HEK293 (cell line): ENCODE data around the gene PNPLA2.

Experiments used
- CTCF ChIA-PET: fragments of 350-600 bp; formaldehyde crosslinking; extraction: SDS; loops from one replicate; lab custom pipeline; 2021; ENCODE audit warnings: antibody characterized with exemption; lab: Yijun Ruan, JAX
- POLR2A ChIA-PET: fragments of 300-600 bp; formaldehyde crosslinking; extraction: SDS; loops from one replicate; lab custom pipeline; 2020; ENCODE audit warnings: antibody characterized with exemption, inconsistent platforms; lab: Yijun Ruan, JAX
- H3K27ac ChIP-seq: fragments of 200-500 bp; sonication (Bioruptor generic); 2 replicates; pipeline ENCODE4 v1.5.1; 2014; ENCODE audit warnings: low read depth, low read length, control low read depth, inconsistent platforms; ENCODE audit errors: extremely low read depth
- H3K36me3 ChIP-seq, 2 experiments: fragments of 200-500 bp in 1 of 2; sonication (Bioruptor generic) in 1 of 2; 1 replicate in 1 of 2; 2 replicates in 1 of 2; pipeline ENCODE4 v1.5.1; 2014 to 2017; ENCODE audit warnings: inconsistent platforms in 2 of 2, low read length in 2 of 2; ENCODE audit not compliant: control insufficient read depth in 2 of 2, insufficient read depth in 1 of 2
- H3K4me1 ChIP-seq: fragments of 200-500 bp; sonication (Bioruptor generic); 2 replicates; pipeline ENCODE4 v1.5.1; 2014; ENCODE audit warnings: mild to moderate bottlenecking, low read length, inconsistent platforms; ENCODE audit not compliant: control insufficient read depth, insufficient read depth
- H3K4me3 ChIP-seq: 2 replicates; pipeline ENCODE4 v1.5.1; 2011; ENCODE audit warnings: low read depth, mild to moderate bottlenecking, control low read depth, low read length, moderate library complexity
- H3K9me3 ChIP-seq: fragments of 200-500 bp; sonication (Bioruptor generic); 2 replicates; pipeline ENCODE4 v1.5.1; 2014; ENCODE audit warnings: low read depth, low read length, inconsistent platforms; ENCODE audit not compliant: control insufficient read depth, insufficient read depth
- BCL11A ChIP-seq: fragments of 450-650 bp; formaldehyde crosslinking; IDR thresholded peaks from 2 replicates; pipeline ENCODE4 v1.5.1; 2016; ENCODE audit warnings: low read depth, missing biosample characterization, missing genetic modification characterization
- BCL11B ChIP-seq: fragments of 450-650 bp; formaldehyde crosslinking; IDR thresholded peaks from 2 replicates; pipeline ENCODE4 v1.5.1; 2016; ENCODE audit warnings: low read depth, missing biosample characterization, missing genetic modification characterization
- GLIS2 ChIP-seq: fragments of 450-650 bp; formaldehyde crosslinking; IDR thresholded peaks from 2 replicates; pipeline ENCODE4 v1.5.1; 2016; ENCODE audit warnings: missing biosample characterization, missing genetic modification characterization
- KLF1 ChIP-seq: fragments of 450-650 bp; formaldehyde crosslinking; IDR thresholded peaks from 2 replicates; pipeline ENCODE4 v1.5.1; 2016; ENCODE audit warnings: missing biosample characterization, missing genetic modification characterization
- KLF9 ChIP-seq: fragments of 450-650 bp; formaldehyde crosslinking; IDR thresholded peaks from 2 replicates; pipeline ENCODE4 v1.5.1; 2016; ENCODE audit warnings: missing biosample characterization, missing genetic modification characterization, low read depth
- SP2 ChIP-seq: fragments of 450-650 bp; formaldehyde crosslinking; IDR thresholded peaks from 2 replicates; pipeline ENCODE4 v1.5.1; 2016; ENCODE audit warnings: missing biosample characterization, missing genetic modification characterization
- SP7 ChIP-seq: fragments of 450-650 bp; formaldehyde crosslinking; IDR thresholded peaks from 2 replicates; pipeline ENCODE4 v1.5.1; 2016; ENCODE audit warnings: missing biosample characterization, missing genetic modification characterization
- WT1 ChIP-seq: fragments of 450-650 bp; formaldehyde crosslinking; IDR thresholded peaks from 2 replicates; pipeline ENCODE4 v1.5.1; 2016; ENCODE audit warnings: missing biosample characterization, missing genetic modification characterization
- ZBTB48 ChIP-seq: fragments of 450-650 bp; formaldehyde crosslinking; IDR thresholded peaks from 2 replicates; pipeline ENCODE4 v1.5.1; 2016; ENCODE audit warnings: missing biosample characterization, missing genetic modification characterization
- ZFP69B ChIP-seq: fragments of 450-650 bp; formaldehyde crosslinking; IDR thresholded peaks from 2 replicates; pipeline ENCODE4 v1.5.1; 2016; ENCODE audit warnings: missing biosample characterization, missing genetic modification characterization
- ZIC2 ChIP-seq: fragments of 450-650 bp; formaldehyde crosslinking; IDR thresholded peaks from 2 replicates; pipeline ENCODE4 v1.5.1; 2016; ENCODE audit warnings: missing biosample characterization, missing genetic modification characterization
- ZNF112 ChIP-seq: fragments of 450-650 bp; formaldehyde crosslinking; IDR thresholded peaks from 2 replicates; pipeline ENCODE4 v1.5.0; 2017; ENCODE audit warnings: missing biosample characterization, missing genetic modification characterization
- ZNF394 ChIP-seq: fragments of 450-650 bp; formaldehyde crosslinking; IDR thresholded peaks from 2 replicates; pipeline ENCODE4 v1.5.1; 2016; ENCODE audit warnings: missing biosample characterization, missing genetic modification characterization, mild to moderate bottlenecking, moderate library complexity, borderline replicate concordance
- ZNF488 ChIP-seq: fragments of 450-650 bp; formaldehyde crosslinking; IDR thresholded peaks from 2 replicates; pipeline ENCODE4 v1.5.1; 2016; ENCODE audit warnings: missing biosample characterization, missing genetic modification characterization
- ZNF600 ChIP-seq: fragments of 450-650 bp; formaldehyde crosslinking; IDR thresholded peaks from 2 replicates; pipeline ENCODE4 v1.5.1; 2016; ENCODE audit warnings: missing biosample characterization, missing genetic modification characterization
- ZNF645 ChIP-seq: fragments of 450-650 bp; formaldehyde crosslinking; IDR thresholded peaks from 2 replicates; pipeline ENCODE4; 2016; ENCODE audit warnings: missing biosample characterization, missing genetic modification characterization
- ZNF701 ChIP-seq: fragments of 450-650 bp; formaldehyde crosslinking; IDR thresholded peaks from 2 replicates; pipeline ENCODE4 v1.5.1; 2016; ENCODE audit warnings: missing biosample characterization, missing genetic modification characterization
- ZNF768 ChIP-seq: fragments of 450-650 bp; formaldehyde crosslinking; IDR thresholded peaks from 2 replicates; pipeline ENCODE4 v1.5.1; 2018; ENCODE audit warnings: missing biosample characterization, mild to moderate bottlenecking, missing genetic modification characterization
- ZNF830 ChIP-seq: fragments of 450-650 bp; IDR thresholded peaks from 2 replicates; pipeline ENCODE4 v1.5.0; 2018; ENCODE audit warnings: missing biosample characterization, missing genetic modification characterization, low read depth, mild to moderate bottlenecking, moderate library complexity
- TF ChIP-seq, protein P1 (sequence below): fragments of 450-650 bp; formaldehyde crosslinking; IDR thresholded peaks from 2 replicates; pipeline ENCODE4 v1.5.1; 2016; ENCODE audit warnings: missing biosample characterization, missing genetic modification characterization
- TF ChIP-seq, protein P2 (sequence below): fragments of 450-650 bp; formaldehyde crosslinking; IDR thresholded peaks from 2 replicates; pipeline ENCODE4 v1.5.1; 2016; ENCODE audit warnings: missing biosample characterization, missing genetic modification characterization
- TF ChIP-seq, protein P3 (sequence below): fragments of 450-650 bp; formaldehyde crosslinking; IDR thresholded peaks from 2 replicates; pipeline ENCODE4 v1.5.1; 2016; ENCODE audit warnings: missing biosample characterization, missing genetic modification characterization
- TF ChIP-seq, protein P4 (sequence below): fragments of 450-650 bp; formaldehyde crosslinking; IDR thresholded peaks from 2 replicates; pipeline ENCODE4 v1.5.1; 2017; ENCODE audit warnings: missing biosample characterization, missing genetic modification characterization

Gene PNPLA2

DNA sequence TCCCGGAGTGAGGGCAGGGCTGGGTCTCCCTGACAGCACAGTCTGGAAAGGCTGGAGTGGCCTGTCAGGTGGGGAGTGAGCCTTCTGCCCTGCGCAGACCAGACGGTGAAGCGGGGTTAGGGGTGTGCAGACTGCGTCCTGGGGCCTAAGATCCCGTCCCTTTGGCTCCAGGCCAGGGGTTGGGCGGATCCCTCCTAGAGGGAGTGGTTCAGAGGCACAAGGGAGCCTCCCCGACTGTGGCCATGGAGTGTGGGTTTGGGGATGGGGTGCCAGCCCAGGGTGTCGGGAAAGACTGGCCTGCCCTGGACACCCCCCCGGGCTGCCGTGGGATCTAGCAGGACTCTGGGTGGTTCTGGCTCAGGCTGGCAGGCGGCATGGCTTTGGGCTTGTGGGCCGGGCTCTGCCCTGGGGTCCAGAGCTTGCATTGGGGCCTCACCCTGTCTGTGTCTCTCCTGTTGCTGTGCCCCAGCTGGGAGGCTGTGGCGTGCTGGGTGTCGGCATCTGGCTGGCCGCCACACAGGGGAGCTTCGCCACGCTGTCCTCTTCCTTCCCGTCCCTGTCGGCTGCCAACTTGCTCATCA, 43.5 kb downstream of the PNPLA2 start:
- CTCF ChIA-PET, result interaction anchor here (1.3 to 1.6 kb wide), 2 partner anchors 14 to 189 kb away, joined by 3 to 5 read pairs; no protein-coding TSS in a partner anchor
- H3K36me3 ChIP-seq, result peaks cover 0 to 9% of the 10 kb centered on the region in 2 experiments; a peak in 1 of 3 replicates
- TF ChIP-seq GLIS2 (tag by site-specific recombination), result peak; percentile 29
- no peak for TF ChIP-seq ZNF830 (tag by site-specific recombination)
- peak; percentile 71 for TF ChIP-seq ZBTB48 (tag by site-specific recombination)
- TF ChIP-seq, protein P1, sequence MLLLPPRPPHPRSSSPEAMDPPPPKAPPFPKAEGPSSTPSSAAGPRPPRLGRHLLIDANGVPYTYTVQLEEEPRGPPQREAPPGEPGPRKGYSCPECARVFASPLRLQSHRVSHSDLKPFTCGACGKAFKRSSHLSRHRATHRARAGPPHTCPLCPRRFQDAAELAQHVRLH (tag by site-specific recombination), result no peak
- TF ChIP-seq WT1 (tag by site-specific recombination), result peak; percentile 69
- TF ChIP-seq, protein P2, sequence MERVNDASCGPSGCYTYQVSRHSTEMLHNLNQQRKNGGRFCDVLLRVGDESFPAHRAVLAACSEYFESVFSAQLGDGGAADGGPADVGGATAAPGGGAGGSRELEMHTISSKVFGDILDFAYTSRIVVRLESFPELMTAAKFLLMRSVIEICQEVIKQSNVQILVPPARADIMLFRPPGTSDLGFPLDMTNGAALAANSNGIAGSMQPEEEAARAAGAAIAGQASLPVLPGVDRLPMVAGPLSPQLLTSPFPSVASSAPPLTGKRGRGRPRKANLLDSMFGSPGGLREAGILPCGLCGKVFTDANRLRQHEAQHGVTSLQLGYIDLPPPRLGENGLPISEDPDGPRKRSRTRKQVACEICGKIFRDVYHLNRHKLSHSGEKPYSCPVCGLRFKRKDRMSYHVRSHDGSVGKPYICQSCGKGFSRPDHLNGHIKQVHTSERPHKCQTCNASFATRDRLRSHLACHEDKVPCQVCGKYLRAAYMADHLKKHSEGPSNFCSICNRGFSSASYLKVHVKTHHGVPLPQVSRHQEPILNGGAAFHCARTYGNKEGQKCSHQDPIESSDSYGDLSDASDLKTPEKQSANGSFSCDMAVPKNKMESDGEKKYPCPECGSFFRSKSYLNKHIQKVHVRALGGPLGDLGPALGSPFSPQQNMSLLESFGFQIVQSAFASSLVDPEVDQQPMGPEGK (tag by site-specific recombination), result peak; percentile 15; the same call in 1 of the 2 replicates
- TF ChIP-seq ZFP69B (tag by site-specific recombination), result no peak
- TF ChIP-seq, protein P3, sequence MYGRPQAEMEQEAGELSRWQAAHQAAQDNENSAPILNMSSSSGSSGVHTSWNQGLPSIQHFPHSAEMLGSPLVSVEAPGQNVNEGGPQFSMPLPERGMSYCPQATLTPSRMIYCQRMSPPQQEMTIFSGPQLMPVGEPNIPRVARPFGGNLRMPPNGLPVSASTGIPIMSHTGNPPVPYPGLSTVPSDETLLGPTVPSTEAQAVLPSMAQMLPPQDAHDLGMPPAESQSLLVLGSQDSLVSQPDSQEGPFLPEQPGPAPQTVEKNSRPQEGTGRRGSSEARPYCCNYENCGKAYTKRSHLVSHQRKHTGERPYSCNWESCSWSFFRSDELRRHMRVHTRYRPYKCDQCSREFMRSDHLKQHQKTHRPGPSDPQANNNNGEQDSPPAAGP, result 0 out of 2 replicates have a peak, but pooled peaks have one; percentile 21
- peak; percentile 91 for TF ChIP-seq KLF1 (tag by site-specific recombination)
- peak; percentile 50; the same call in 1 of the 2 replicates for TF ChIP-seq BCL11B
- 0 out of 2 replicates have a peak, but pooled peaks have one; percentile 79 for TF ChIP-seq ZNF600 (tag by site-specific recombination)
- TF ChIP-seq BCL11A (tag by site-specific recombination), result peak; percentile 51; the same call in 1 of the 2 replicates
- TF ChIP-seq SP7 (tag by site-specific recombination), result 0 out of 2 replicates have a peak, but pooled peaks have one; percentile 25
- peak; percentile 36; the same call in 1 of the 2 replicates for TF ChIP-seq KLF9 (tag by site-specific recombination)
- peak; percentile 39; the same call in 1 of the 2 replicates for TF ChIP-seq ZIC2
- H3K9me3 ChIP-seq, result no peaks in the 10 kb centered on the region
- no peak overlapping the region for H3K4me3 ChIP-seq
- POLR2A ChIA-PET, result no interaction called here
- no peak overlapping the region for H3K27ac ChIP-seq
- no peaks in the 10 kb centered on the region for H3K4me1 ChIP-seq

DNA sequence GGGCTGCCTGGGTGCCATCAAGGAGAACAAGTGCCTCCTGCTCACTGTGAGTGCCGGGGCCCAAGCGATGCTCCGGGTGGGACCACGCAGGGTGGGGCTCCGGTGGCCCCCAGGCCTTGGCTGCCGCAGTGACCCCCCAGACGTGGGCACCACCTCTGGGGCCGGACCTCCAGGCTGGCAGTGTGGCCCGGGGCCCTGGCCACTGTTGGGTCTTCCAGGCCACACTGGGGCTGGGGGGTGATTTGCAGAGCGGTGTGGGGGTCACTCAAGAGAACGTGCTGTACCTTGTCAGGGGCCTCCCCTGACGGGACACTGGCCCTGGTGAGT, 43.9 kb downstream of the PNPLA2 start:
- ChIA-PET CTCF (interaction anchor here (1.3 kb wide), 1 partner anchor 189 kb away, joined by 3 read pairs; no protein-coding TSS in a partner anchor), POLR2A (no interaction called here)
- H3K4me3 ChIP-seq, result no peak overlapping the region
- TF ChIP-seq ZNF394 (tag by site-specific recombination) (no peak), ZNF112 (tag by site-specific recombination) (no peak), SP2 (tag by site-specific recombination) (no peak), ZNF645 (tag by site-specific recombination) (no peak), ZNF768 (tag by site-specific recombination) (no peak), ZNF701 (tag by site-specific recombination) (no peak), ZNF488 (tag by site-specific recombination) (no peak)
- TF ChIP-seq, protein P4, sequence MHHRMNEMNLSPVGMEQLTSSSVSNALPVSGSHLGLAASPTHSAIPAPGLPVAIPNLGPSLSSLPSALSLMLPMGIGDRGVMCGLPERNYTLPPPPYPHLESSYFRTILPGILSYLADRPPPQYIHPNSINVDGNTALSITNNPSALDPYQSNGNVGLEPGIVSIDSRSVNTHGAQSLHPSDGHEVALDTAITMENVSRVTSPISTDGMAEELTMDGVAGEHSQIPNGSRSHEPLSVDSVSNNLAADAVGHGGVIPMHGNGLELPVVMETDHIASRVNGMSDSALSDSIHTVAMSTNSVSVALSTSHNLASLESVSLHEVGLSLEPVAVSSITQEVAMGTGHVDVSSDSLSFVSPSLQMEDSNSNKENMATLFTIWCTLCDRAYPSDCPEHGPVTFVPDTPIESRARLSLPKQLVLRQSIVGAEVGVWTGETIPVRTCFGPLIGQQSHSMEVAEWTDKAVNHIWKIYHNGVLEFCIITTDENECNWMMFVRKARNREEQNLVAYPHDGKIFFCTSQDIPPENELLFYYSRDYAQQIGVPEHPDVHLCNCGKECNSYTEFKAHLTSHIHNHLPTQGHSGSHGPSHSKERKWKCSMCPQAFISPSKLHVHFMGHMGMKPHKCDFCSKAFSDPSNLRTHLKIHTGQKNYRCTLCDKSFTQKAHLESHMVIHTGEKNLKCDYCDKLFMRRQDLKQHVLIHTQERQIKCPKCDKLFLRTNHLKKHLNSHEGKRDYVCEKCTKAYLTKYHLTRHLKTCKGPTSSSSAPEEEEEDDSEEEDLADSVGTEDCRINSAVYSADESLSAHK (tag by site-specific recombination), result no peak
- peaks cover 0 to 9% of the 10 kb centered on the region in 2 experiments; a peak in 1 of 3 replicates for H3K36me3 ChIP-seq
- H3K4me1 ChIP-seq, result no peaks in the 10 kb centered on the region
- no peak overlapping the region for H3K27ac ChIP-seq
- no peaks in the 10 kb centered on the region for H3K9me3 ChIP-seq
